CD4-positive, alpha-beta T cell treated with Interleukin-17A for 1 hour (primary cell): ENCODE measurements around the gene ACSM2A.
"Not testable (repeated sequence)": the region's sequence is repeated elsewhere in the genome, so short reads cannot be mapped to it uniquely, and the experiment has no call there.

Experiments used
- DNase-seq: peaks from one replicate; pipeline ENCODE4 v3.0.0-alpha.2; 2020

ACSM2A gene, protein sequence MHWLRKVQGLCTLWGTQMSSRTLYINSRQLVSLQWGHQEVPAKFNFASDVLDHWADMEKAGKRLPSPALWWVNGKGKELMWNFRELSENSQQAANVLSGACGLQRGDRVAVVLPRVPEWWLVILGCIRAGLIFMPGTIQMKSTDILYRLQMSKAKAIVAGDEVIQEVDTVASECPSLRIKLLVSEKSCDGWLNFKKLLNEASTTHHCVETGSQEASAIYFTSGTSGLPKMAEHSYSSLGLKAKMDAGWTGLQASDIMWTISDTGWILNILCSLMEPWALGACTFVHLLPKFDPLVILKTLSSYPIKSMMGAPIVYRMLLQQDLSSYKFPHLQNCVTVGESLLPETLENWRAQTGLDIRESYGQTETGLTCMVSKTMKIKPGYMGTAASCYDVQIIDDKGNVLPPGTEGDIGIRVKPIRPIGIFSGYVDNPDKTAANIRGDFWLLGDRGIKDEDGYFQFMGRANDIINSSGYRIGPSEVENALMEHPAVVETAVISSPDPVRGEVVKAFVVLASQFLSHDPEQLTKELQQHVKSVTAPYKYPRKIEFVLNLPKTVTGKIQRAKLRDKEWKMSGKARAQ

DNA sequence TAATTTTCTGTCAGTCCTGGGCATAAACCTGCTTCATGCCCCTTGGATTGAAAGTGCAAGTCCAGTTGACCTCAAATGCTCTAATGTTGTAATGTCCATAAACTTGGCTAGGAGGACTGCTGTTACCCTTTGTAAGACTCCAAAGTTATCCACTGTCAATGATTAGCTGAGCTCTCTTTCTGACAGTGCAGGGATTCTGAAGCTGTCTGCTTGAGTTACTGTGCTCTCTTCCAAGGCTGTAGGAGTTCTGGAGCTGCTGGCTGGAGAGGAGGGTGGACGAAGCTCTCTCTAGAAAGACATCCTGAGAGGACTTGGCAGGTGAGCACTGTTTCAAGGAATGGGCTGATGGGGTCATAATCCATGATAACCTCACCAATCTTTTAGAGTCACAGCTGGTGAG is at the start of gene ACSM2A:
Gene ACSM2A (plus strand): TSS at position 158 of the 400 bp plus-strand sequence. CDS start 8,594 bp downstream, outside the sequence.
- not testable (repeated sequence) for DNase-seq

DNA sequence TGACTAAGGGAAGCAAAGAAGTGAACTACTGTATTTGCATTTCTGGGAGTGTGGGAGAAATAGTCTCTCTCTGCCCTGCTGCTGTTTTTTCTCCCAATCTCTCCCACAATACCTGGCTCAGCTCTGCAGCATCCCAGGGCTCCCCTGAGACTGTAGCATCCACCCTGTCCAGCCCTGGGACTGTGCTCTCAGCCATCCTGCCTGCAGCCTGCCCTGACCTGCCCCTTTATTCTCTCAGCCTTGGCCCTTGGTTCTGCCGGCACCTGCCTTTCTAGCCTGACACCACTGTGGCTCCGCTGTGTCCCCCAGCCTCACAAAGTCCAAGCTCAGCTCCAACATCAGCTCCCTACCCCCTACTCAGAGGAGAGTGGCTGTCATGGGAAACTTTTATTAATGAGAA is 48.7 kb upstream of the ACSM2A start:
- no peak for DNase-seq

DNA sequence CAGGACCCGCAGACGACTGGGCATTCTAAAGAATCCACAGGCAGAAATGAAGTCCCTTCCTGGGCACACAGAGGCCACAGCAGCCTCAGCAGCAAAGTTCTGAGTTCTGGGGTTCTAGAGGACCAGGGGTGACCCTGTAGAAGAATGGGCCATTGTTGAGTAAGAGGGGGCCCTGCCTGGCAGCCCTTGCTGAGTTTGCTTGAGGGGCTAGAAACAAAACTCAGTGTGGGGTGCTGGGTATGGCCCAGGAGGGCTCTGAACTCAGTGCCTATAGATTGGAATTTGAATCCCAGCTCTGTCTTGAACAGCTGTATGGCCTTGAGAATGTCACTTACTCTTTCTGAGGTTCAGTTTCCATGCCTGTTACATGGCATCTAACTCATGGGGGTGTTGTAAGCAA is 46.7 kb upstream of the ACSM2A start, which contains the start of gene PDILT:
Gene PDILT (minus strand): TSS at position 101 of the 400 bp plus-strand sequence. CDS start 5,437 bp downstream, outside the sequence.
- DNase-seq: no peak

DNA sequence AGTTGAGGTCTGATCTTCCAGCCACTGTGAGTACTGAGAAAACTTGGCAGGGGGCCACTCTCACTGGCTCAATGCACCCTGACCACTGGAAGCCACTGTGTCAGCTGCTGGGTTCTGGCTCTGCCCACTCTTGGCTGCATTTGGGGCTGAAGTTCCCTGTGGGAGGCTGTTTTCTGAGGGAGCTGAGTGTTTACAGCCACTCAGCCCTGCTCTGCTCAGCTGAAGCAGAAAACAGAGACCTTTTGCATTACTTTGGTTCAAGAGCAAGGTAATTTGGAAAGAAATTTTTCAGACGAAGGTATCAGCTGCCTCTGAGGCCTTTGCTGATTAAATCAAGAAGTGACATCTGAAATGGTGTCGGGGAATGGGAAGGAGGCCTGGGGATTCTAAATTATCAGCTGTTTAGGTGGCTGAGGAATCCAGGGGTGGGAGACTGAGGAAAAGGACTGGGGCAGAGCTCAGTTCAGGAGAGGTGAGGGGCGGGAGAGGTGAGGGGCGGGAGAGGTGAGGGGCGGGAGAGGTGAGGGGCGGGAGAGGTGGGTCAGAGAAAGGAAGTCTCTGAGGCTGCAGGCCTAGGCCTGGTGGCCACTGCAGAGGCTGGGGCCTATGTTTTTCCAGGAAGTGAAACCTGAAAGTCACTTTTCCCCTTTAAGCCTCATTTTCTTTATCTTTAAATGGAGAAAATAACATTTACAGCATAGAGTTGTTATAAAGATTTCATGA is 41.8 kb upstream of the ACSM2A start, which contains the start of gene ACSM5:
Gene ACSM5 (plus strand): TSS at position 137 of the 723 bp plus-strand sequence. CDS start 1,951 bp downstream, outside the sequence.
- no peak for DNase-seq

DNA sequence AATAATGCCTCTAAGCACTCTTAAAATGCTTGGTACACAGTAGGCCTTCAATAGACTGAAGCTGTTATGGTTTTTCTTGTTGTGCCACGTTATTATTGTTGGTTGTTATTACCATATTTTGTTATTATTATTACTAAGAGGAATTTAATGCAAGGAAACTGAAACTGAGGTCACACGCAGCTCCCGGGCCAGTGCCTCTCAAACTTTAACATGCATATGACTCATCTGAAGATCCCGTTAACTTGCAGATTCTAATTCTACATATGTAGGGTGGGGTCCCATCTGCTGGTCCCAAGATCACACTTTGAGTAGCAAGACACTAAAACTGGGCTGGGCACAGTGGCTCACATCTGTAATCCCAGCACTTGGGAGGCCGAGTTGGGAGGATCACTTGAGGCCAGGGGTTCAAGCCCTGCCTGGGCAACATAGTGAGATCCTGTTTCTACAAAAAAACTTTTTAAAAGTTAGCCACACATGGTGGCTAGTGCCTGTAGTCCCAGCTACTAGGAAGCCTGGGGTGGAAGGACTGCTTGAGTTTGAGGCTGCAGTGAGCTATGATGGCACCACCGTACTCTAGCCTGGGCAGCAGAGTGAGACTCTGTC is 41.1 kb upstream of the ACSM2A start:
- no peak for DNase-seq

DNA sequence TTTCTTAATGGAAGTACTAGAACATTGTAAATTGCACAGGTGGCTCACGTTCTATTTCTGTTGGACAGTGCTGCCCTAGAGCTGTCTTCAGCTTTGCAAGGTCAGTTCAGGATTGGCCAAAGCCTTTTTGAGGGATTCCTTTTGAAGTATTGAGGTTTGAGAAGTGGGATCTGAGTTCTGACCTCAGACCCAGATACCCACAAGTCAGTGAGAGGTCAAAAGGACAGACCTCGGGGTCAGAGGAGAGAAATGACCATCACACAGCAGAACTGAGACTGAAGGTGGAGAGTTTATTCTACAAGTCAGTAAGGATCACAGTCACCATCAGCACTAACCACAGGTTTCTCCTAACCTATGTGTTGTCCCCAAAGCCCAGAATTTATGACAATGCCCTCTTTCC is 40.3 kb upstream of the ACSM2A start:
- DNase-seq: no peak

DNA sequence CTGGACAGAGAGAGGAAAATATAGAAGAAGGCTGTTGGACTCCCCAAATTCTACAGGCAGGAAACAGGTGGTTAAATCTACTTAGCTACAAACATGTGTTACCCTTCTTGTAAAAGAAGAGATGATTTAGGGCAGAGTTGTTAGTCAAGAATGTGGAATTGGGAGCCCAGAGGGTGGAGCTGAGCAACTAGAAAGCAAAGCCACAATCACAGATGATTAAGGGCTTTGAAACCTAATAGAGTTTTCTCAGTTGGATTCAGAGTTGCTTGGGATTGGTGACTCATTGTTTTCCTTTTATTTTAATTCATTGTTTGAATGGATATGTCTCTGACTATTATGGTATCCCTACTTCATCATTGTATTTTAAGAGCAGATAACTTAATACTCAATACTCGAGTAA is 35.8 kb upstream of the ACSM2A start:
- DNase-seq: no peak

DNA sequence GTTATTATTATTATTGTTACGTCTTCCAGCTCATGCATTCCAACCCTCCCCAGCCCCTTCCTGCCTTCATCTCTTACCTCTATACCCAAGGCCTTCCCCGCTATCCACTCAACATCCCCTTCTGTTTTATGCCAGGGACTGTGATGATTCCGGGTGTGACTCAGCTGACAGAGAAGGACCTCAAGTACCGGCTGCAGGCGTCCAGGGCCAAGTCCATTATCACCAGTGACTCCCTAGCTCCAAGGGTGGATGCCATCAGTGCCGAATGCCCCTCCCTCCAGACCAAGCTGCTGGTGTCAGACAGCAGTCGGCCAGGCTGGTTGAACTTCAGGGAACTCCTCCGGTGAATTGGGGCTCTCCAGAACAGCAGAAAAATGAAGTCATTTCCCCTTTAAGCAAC is 32.2 kb upstream of the ACSM2A start:
- DNase-seq: not testable (repeated sequence)

DNA sequence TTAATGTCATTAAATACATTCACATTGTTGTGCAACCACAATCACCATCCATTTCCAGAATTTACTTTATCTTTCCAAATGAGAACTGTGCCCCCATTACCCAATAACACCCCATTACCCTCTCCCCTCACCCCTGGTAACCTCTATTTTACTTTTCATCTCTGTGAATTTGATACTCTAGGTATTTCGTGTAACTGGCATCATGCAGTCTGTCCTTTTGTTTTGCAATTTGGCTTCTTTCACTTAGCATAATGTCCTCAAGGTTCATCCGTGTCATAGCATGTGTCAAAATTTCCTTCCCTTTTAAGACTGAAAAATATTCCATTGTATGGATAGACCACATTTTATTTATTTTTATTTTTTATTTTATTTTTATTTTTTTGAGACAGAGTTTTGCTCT is 29.6 kb upstream of the ACSM2A start:
- not testable (repeated sequence) for DNase-seq

DNA sequence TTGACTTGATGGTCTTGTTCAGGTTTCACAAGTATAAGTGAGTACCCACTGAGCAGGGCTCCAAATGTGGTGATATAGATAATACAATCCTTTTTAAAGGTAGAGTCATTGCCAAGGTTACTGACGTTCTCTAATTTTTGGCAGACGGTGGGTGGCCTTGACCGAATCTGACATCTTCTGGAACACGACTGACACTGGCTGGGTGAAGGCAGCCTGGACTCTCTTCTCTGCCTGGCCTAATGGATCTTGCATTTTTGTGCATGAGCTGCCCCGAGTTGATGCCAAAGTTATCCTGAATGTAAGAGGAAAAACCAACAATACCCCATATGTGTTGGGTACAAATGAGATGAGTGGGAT is 27.6 kb upstream of the ACSM2A start:
- DNase-seq: not testable (repeated sequence)

DNA sequence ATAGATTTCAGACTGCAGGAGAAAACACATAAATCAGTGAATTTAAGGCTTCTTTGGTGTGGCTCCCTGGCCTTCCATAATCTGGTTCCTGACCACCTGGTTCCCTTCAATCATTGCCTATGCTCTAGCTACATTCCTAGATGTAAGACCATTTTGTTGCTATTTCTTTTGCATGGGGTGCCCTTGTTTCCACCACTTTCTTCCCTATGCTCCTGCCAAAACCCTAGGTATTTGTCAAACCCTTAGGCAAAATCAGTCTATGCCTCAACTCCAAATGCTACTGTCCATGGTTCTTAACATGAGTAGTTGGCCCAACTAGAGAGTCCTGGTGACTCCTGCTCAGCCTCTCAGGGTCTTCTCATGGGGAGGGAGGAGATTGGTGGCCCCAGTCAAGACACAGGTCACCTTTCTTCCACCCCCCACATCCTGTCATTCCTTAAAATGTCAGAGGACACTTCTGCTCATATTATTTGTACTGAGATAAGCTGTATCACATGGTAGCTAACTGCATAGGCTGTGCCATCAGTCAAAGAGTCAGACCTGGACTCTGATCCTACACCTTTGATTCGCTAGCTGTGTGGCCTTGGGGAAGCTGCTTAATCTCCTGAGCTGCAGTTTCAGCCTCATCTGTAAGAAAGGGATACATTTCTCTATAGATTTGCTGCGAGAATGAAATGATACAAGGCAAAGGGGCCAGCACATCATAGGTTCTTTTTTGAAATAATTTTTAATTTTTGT is 27.0 kb upstream of the ACSM2A start:
- no peak for DNase-seq

DNA sequence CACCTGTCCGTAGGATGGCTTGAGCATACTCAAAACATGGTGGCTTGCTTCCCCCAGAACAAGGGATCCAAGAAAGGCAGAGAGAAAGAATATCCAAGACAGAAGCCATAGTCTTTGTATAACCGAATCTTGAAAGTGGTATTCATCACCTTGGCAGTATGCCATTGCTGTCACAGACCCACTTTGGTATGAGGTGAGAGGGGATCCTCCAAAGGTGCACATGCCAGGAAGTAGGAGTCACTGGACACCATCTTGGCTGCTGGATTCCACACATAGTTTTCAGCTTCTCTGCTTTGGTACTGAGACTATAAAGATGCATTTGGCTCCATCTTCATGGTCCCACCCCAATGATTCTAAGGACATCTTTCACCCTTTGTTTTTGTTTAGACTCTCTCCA is 23.9 kb upstream of the ACSM2A start:
- DNase-seq: not testable (repeated sequence)

DNA sequence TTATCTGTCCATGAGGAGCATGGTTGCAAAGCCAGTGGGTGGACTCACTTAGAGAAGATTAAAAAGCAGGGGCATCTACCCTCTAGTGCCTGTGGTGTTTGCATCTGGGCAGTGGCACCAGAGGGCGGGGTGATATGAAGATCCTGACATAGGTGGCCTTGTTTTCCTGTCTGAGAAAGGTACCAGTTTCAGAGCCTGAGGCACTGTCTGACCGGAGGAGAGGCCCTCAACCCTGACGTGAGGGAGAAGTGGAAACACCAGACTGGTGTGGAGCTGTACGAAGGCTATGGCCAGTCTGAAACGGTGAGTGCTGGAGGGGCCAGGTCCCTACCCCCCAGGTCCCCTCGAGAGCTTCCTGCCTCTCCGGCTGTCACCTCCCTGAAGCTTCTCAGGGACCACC is 21.8 kb upstream of the ACSM2A start:
- not testable (repeated sequence) for DNase-seq

DNA sequence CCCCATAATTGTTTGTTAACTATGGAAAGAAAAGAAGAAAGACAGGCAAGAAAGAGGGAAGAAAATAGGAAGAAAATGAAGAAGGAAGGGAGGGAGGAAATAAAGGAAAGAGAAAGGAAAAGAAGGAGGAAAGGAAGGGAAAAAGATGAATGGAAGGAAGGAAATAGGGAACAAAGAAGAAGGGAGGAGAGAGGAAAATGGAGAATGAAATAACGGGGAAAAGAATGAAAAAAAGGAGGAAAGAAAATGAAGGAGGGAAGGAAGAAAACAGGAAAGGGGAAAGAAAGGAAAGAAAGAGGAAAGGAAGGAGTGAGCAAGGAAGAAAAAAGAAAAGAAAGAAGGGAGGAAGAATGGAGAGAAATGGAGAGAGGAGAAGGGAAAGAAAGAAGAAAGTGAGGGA is 20.8 kb upstream of the ACSM2A start:
- not testable (repeated sequence) for DNase-seq

DNA sequence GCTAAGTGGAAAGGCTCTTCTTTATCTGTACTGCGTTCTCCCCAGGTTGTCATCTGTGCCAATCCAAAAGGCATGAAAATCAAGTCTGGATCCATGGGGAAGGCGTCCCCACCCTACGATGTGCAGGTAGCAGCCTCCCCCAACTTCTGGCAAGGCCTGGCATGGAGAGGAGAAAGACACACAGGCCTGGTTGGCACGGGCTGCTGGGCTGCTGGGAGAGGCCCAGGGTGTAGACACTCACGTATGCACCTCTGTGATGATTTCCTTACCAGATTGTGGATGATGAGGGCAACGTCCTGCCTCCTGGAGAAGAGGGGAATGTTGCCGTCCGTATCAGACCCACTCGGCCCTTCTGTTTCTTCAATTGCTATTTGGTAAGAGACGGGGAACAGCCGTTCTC is 20.4 kb upstream of the ACSM2A start:
- DNase-seq: no peak

DNA sequence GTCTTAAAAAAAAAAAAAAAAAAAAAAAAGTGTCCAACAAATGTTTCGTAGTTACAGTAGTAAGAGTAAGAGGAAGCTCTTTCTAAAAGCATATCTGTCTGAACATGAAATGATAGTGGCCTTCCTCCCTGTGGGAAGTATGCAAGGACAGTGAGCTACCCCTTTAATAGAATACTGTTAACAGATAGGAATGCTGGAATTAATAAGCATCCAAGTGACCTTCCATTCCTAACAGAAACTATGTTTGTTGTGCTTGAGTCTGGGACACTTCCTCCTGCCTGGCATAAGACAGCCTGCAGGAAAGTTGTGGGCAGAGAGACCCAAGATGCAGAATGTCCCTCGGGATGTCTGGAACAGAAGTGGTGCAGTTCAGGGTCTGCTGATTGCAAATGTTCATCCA is 12.4 kb upstream of the ACSM2A start:
- DNase-seq: not testable (repeated sequence)

DNA sequence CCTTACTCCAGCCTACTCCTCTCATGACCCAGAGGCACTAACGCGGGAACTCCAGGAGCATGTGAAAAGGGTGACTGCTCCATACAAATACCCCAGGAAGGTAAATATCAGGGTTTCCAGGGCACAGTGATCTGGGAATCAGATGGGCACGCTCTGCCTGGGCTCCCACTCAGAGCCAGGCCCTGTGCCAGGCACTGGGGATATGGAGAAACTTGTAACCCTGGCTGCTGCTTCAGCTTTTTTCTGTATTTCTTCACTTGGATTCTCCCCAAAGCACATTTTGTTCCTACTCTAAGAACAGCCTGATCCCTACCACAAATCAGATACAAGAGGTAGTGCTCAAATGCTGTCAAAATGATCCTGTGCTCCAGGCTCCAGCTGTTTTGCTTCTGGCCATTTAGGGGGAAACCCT is 11.5 kb upstream of the ACSM2A start:
- not testable (repeated sequence) for DNase-seq

DNA sequence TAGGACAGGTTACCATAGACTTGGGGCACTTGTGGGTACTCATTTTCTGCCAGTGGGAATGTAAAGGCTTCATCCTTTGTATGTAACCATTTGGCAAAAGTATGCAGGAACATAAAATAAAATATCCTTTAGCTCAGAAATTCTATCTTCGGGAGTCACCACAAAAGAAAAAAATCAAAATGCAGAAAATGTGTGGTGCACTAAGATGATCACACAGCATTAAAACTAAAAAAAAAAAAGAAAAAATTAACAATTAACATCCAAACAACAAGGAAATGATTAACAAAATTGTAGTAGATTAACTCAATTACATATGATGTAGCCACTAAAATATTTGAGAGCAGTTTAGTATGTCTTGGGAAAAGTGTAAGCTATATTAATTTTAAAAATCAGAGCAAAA is 10.6 kb upstream of the ACSM2A start:
- DNase-seq: not testable (repeated sequence)

DNA sequence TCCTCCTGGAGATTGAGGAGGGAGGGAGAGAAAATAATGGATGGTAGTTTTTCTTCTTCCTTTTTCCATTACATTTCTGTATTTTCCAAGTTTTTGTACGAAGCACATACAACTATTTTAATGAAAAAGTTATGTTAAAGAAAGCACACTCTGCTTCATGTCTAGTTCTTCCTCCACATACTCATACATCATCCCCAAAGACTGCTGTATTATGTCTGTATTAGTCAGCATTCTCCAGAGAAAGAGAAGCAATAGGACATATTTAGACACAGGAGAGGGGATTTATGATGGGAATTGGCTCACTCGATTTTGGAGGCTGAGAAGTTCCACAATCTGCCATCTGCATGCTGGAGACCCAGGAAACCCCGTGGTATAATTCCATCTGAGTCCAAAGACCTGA is 10.1 kb upstream of the ACSM2A start:
- DNase-seq: no peak

DNA sequence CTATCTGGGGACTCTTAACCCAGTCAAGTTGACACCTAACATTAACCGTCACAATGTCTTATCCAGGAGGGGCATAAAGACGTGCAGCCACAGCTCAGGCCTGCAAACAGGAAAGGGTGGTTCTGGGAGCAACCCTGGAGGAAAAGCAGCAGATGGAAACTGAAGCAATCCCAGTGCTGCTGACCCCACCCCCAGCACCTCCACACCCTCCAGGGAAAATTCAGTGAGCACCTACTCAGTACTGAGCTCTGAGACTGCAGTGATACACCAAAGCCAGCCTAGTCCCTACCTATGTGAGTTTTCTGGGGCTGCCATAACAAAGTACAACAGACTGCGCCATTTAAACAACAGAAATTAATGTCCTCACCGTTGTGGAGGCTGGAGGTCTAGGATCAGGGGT is 9.5 kb upstream of the ACSM2A start:
- DNase-seq: not testable (repeated sequence)

DNA sequence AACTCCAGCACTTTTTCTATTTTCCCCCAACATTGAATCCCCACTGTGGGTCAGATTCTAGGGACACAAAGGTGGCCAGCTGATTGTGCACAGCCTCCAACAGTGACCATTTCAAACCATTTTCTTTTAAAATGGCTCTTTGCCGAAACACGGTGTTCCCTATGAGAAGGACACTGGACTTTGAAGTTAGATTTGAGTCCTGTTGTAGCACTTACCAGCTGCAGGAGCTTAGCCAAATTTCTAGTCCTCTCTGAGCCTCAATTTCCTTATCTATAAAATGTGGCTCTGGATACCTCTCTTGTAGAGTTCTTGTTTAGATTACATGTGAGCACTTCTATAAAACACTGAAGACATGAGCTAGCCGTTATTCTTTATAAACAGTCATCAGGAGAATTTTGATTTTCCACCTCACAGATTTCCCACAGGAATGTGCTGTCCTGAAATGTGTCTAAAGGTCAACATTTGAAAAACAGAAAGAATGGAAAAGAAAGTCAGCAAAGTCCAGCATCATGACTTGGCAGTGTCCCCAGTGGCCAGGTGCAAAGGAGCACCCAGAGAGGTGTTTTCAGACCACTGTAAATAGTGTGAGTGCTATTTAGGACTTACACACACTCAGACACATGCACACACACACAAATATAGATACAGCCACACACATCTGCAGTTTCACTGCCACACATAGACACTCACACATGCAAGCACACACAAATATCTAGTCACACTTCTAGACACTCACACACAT is 4.5 kb upstream of the ACSM2A start:
- not testable (repeated sequence) for DNase-seq

DNA sequence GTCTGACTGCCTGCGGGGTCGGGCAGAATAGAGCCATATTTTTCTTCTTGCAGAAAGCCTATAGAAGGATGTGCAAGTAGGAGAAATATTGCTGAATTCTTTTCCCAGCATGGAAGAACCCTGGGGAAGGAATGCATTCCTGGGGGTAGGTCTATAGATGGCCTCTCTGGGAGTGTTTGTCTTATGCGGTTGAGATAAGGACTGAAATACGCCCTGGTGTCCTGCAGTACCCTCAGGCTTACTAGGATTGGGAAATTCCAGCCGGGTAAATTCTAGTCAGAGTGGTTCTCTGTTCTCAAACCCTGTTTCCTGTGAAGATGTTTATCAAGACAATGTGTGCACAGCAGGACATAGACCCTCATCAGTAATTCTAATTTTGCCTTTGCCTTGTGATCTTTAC is 2.3 kb downstream of the ACSM2A start:
- not testable (repeated sequence) for DNase-seq
